Stomach (tissue), 9 donors: ENCODE measurements around the gene ZNF202. TPM values are rescaled to one million over a fixed set of nuclear protein-coding genes. Genes with fewer than 3 reads are reported as not detected.

ENCODE experiments used
- DNase-seq, 2 donors: peaks; one replicate each; pipeline versions ENCODE4 v3.0.0 to v3.0.0-alpha.2; 2013 to 2019
- H3K27ac ChIP-seq, 5 donors: fragments of 200-600 bp in 4 of 5; sonication (generic) in 4 of 5; one replicate each; pipeline ENCODE4 v1.5.1; 2013 to 2019; ENCODE audit warnings: mild to moderate bottlenecking in 1 of 5, moderate library complexity in 1 of 5
- H3K27me3 ChIP-seq, 3 donors: fragments of 200-600 bp; sonication (generic); one replicate each; pipeline ENCODE4 v1.5.1; 2017 to 2019; ENCODE audit warnings: mixed run types in 1 of 3
- H3K36me3 ChIP-seq, 4 donors: fragments of 200-600 bp; sonication (generic); 1 replicate in 3 of 4; 2 replicates in 1 of 4; pipeline ENCODE4 v1.5.1; 2016 to 2019
- H3K4me1 ChIP-seq, 4 donors: fragments of 200-600 bp; sonication (generic); one replicate each; pipeline ENCODE4 v1.5.1; 2016 to 2019
- H3K4me3 ChIP-seq, 4 donors: fragments of 200-600 bp; sonication (generic) in 3 of 4; one replicate each; pipeline ENCODE4 v1.5.1; 2016 to 2019; ENCODE audit warnings: mild to moderate bottlenecking in 1 of 4
- H3K9me3 ChIP-seq, 4 donors: fragments of 200-600 bp; sonication (generic); one replicate each; pipeline ENCODE4 v1.5.1; 2016 to 2019
- CTCF ChIP-seq, 7 experiments: fragments of 450-650 bp in 4 of 7; fragments of 200-600 bp in 3 of 7; sonication (generic) in 3 of 7; IDR thresholded peaks; one replicate each; pipeline ENCODE4 v1.5.1; 2016 to 2019; ENCODE audit warnings: antibody characterized with exemption in 7 of 7, control low read depth in 2 of 7, mild to moderate bottlenecking in 1 of 7
- EP300 ChIP-seq: sonication (generic); formaldehyde crosslinking; IDR thresholded peaks from one replicate; pipeline ENCODE4 v1.6.1; 2017; ENCODE audit warnings: antibody characterized with exemption
- POLR2A ChIP-seq, 4 donors: fragments of 450-650 bp; IDR thresholded peaks; one replicate each; pipeline ENCODE4 v1.6.1; 2016; ENCODE audit warnings: antibody characterized with exemption in 4 of 4, control low read depth in 2 of 4, mild to moderate bottlenecking in 1 of 4, moderate library complexity in 1 of 4
- POLR2AphosphoS5 ChIP-seq, 3 donors: sonication (generic); formaldehyde crosslinking; IDR thresholded peaks; one replicate each; pipeline ENCODE4 v1.6.1; 2016; ENCODE audit warnings: antibody characterized with exemption in 3 of 3
- WGBS, 5 donors: extraction: QIAGEN DNeasy Blood & Tissue Kit in 3 of 5; methylation state at CpG; one replicate each; pipeline versions ENCODE4 v1.1.5 to v1.1.7; 2013 to 2018; 5-methylcytosine and 5-hydroxymethylcytosine counted together
- intact Hi-C: fragments of 100-400 bp; cut with DNase I; formaldehyde crosslinking; loops from one replicate; pipeline ENCODE4 v1.15.1; 2023; ENCODE audit warnings: low total_unique reads
- polyA plus RNA-seq, 3 donors: library from polyadenylated mRNA; stranded (reverse); fragments of 200-250 nt; gene quantifications; one replicate each; pipeline ENCODE4 v1.2.3, GENCODE V29; 2013
- total RNA-seq, 5 donors: library from RNA; depleted of rRNA; stranded (reverse); fragments of >200 nt; gene quantifications; one replicate each; pipeline versions ENCODE4 v1.1.0 to v1.2.3, GENCODE V29; 2014 to 2016
- donor health status: healthy with polysubstance abuse.
- donor health status: Bipolar disorder and iron deficiency.
- donor health status: healthy.

Gene ZNF202
- total and polyA plus RNA-seq, 8 donors: 1.7 to 17.4 (median 4.6) TPM

DNA sequence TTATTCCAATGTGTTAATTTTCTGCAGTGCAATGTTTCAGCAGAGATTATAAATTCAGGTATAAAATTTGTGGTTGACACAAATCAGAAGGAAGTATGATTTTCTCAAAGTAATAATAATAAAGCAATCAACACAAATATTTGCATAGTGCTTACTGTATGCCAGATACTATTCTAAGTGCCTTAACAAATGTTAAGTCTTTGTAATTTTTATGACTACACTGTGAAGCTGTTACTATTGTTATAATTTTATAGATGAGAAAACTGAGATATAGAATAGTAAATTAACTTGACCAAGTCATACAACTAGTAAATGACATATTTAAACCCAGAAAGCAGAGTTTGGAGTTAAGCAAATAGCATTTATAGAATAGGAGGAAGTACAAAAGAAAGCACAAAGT lies 29.3 kb upstream of the ZNF202 start:
- TF ChIP-seq POLR2AphosphoS5 (IDR thresholded peaks at IDR 0.05): no peak
- TF ChIP-seq CTCF (IDR thresholded peaks at IDR 0.05): no peak
- no peak for TF ChIP-seq POLR2A (IDR thresholded peaks at IDR 0.05)

GRCh38 chr11:123765601-123766000 lies 24.1 kb upstream of the ZNF202 start:
- TF ChIP-seq POLR2A (IDR thresholded peaks at IDR 0.05) (no peak), POLR2AphosphoS5 (IDR thresholded peaks at IDR 0.05) (no peak), CTCF (IDR thresholded peaks at IDR 0.05) (no peak), EP300 (no peak)
- peaks cover 7 to 18% (median 17%) of the 10 kb centered on the region in 4 donors for H3K9me3 ChIP-seq
- no peaks in the 10 kb centered on the region for H3K27me3 ChIP-seq
- intact Hi-C loops: no loop called here
- H3K36me3 ChIP-seq: no peaks in the 10 kb centered on the region
- H3K27ac ChIP-seq: no peak overlapping the region
- H3K4me3 ChIP-seq: no peak overlapping the region
- WGBS, 5 donors: 7 to 27% (median 15%) methylated on average over 1 of the region's 1 CpG
- H3K4me1 ChIP-seq: no peaks in the 10 kb centered on the region
- no peak for DNase-seq

More for the DNA sequence above, 29.3 kb upstream of the ZNF202 start:
- Histone ChIP-seq H3K27ac (no peak overlapping the region), H3K4me1 (no peaks in the 10 kb centered on the region), H3K9me3 (no peaks in the 10 kb centered on the region), H3K4me3 (no peak overlapping the region), H3K36me3 (no peaks in the 10 kb centered on the region), H3K27me3 (no peaks in the 10 kb centered on the region)
- no peak for DNase-seq
- intact Hi-C loops: no loop called here

- TF ChIP-seq POLR2AphosphoS5 (IDR thresholded peaks at IDR 0.05) (no peak), POLR2A (IDR thresholded peaks at IDR 0.05) (no peak), EP300 (no peak), CTCF (IDR thresholded peaks at IDR 0.05) (no peak)
- no peak for DNase-seq
- Histone ChIP-seq H3K27ac (no peak overlapping the region), H3K9me3 (peaks cover 7 to 18% (median 17%) of the 10 kb centered on the region in 4 donors), H3K4me1 (no peaks in the 10 kb centered on the region), H3K36me3 (no peaks in the 10 kb centered on the region), H3K27me3 (no peaks in the 10 kb centered on the region), H3K4me3 (no peak overlapping the region)
- intact Hi-C loops: no loop called here
Measured at GRCh38 chr11:123762422-123762821, 21.0 kb upstream of the ZNF202 start.

GRCh38 chr11:123760894-123761293 lies 19.4 kb upstream of the ZNF202 start:
- Histone ChIP-seq H3K27me3 (no peaks in the 10 kb centered on the region), H3K27ac (no peak overlapping the region), H3K4me1 (no peaks in the 10 kb centered on the region), H3K36me3 (no peaks in the 10 kb centered on the region), H3K4me3 (no peak overlapping the region), H3K9me3 (peaks cover 7 to 18% (median 17%) of the 10 kb centered on the region in 4 donors)
- DNase-seq: no peak
- intact Hi-C loops: no loop called here
- WGBS, 5 donors: 73 to 88% (median 78%) methylated on average over 1 of the region's 1 CpG
- TF ChIP-seq EP300 (no peak), CTCF (IDR thresholded peaks at IDR 0.05) (no peak), POLR2AphosphoS5 (IDR thresholded peaks at IDR 0.05) (no peak), POLR2A (IDR thresholded peaks at IDR 0.05) (no peak)
